Stimulated activated CD4-positive, alpha-beta T cell treated with anti-CD3 and anti-CD28 coated beads, Interleukin-4, amount 100 ng/mL, for 1 hour (primary cell): ENCODE results near the gene ARMCX4.
"Not testable (repeated sequence)": the region's sequence is repeated elsewhere in the genome, so short reads cannot be mapped to it uniquely, and the experiment has no call there.

Experiments
- DNase-seq: peaks from one replicate; pipeline ENCODE4 v3.0.0-alpha.2; 2020

ARMCX4 gene

GRCh38 chrX:101485212-101485949 is at the start of gene ARMCX4:
ARMCX4 (plus strand) TSS chrX:101485456; CDS start chrX:101488590, 3,134 bp downstream.
- peak; percentile 55 for DNase-seq

- DNase-seq: no peak
These were observed 43.2 kb upstream of the ARMCX4 start for GRCh38 chrX:101442085-101442484.

DNA sequence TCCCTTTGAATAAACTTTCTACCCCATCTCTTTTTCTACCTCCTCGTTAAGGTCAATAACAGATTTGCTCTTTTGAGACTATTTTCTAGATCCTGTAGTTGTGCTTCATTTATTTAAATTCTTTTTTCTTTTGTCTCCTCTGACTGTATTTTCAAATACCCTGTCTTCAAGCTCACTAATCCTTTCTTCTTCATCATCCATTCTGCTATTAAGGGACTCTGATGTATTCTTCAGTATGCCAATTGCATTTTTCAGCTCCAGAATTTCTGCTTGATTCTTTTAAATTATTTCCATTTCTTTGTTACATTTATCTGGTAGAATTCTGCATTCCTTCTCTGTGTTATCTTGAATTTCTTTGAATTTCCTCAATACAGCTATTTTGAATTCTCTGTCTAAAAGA is 36.0 kb upstream of the ARMCX4 start:
- no peak for DNase-seq

DNA sequence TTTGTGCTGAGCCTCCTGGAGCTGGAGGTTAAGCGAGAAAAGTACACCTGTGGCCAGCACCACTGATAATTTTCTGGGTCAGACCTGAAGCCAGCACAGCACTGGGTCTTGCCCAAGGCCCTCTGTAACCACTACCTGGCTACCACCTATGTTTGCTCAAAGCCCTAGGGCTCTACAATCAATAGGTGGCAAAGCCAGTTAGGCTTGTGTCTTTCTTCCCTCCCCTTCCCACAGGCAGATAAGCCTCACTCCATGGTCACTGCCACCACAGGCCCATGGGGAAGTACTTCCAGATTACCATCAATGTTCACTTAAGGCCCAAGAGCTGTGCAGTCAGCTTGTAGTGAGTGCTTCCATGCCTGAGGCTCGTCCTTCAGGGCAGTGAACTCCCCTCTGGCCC is 35.2 kb upstream of the ARMCX4 start:
- no peak for DNase-seq

DNA sequence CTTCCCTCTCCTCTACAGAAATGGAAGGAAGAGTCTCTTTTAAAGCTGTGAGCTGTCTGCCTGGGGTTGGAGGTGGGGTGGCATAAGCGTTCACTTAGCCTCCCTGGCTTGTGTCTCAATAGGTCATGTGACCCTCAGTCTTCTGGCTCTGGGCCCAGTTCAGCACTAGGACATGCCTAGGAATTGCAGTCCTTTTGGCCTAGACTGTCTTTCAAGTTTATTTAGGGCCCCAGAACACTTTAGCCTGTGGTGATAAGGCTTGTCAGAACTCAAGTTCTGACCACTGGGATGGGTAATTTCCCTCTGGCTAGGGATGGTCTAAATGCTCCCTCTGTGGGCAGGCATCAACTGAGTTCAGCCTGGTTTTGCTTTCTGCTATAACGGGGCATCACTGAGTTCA is 34.3 kb upstream of the ARMCX4 start:
- DNase-seq: no peak

DNA sequence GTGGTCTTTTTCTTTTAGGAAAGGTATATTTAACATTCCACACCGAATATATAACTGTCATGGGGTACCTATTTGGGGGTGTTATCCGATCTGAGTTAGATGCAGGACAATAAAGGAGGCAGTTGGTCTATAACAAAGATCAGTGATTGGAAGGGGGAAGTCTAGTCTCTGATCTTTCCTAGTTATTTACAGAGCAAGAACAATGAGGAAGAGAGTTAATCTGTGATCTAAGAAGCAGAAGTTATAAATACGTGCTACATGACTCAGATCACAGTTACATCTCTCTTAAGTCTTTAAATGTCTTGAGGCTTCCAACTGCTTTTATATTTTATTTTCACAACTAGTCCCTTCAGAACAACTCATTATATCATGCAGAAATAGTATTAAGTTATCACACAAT is 33.2 kb upstream of the ARMCX4 start:
- DNase-seq: no peak

- no peak for DNase-seq
These were observed 24.6 kb upstream of the ARMCX4 start for GRCh38 chrX:101460669-101461068.

DNA sequence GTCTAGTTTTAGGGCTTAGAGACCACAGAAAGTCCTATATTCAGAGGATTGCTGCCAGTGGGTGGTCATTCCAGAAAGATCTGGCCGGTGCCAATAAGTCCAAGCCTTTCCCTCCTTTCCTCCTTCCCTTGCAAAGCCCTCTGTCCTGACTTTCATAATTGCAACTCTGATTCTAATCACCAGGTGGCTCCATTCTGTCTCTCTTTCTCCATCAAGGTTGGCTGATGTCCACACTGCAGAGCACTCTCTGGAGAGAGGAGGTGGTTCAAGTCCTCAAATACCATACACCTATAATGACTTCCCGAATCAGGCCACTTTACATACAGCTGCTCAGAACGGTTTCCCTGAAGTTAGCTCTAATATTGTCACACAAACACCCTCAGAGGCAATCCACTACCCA is 22.4 kb upstream of the ARMCX4 start:
- no peak for DNase-seq

- no peak for DNase-seq
These were observed 6.9 kb upstream of the ARMCX4 start for GRCh38 chrX:101478366-101478765.

- no peak for DNase-seq
These were observed 3.0 kb upstream of the ARMCX4 start for GRCh38 chrX:101482296-101482695.

GRCh38 chrX:101483705-101484104 is 1.6 kb upstream of the ARMCX4 start:
- no peak for DNase-seq

- no peak for DNase-seq
These were observed 1.1 kb upstream of the ARMCX4 start for GRCh38 chrX:101484135-101484534.

DNA sequence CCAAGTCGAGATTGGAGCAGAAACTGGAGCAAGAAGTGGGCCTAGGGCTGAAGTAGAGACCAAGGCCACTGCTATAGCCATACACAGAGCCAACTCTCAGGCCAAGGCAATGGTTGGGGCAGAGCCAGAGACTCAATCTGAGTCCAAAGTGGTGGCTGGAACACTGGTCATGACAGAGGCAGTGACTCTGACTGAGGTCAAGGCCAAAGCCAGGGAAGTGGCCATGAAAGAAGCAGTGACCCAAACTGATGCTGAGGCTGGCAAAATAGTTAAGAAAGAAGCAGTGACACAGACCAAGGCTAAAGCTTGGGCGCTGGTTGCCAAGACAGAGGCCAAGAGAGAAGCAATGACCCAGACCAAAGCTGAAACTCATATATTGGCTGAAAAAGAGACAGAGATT is 3.5 kb downstream of the ARMCX4 start:
- DNase-seq: no peak

- no peak for DNase-seq
These were observed 6.7 kb downstream of the ARMCX4 start for GRCh38 chrX:101491943-101492342.

- DNase-seq: no peak
These were observed 8.0 kb downstream of the ARMCX4 start for GRCh38 chrX:101493225-101493624.

- DNase-seq: not testable (repeated sequence)
These were observed 17.7 kb downstream of the ARMCX4 start for GRCh38 chrX:101502929-101503328.

- no peak for DNase-seq
These were observed 22.1 kb downstream of the ARMCX4 start for GRCh38 chrX:101507372-101507771.

- no peak for DNase-seq
These were observed 22.7 kb downstream of the ARMCX4 start for GRCh38 chrX:101507986-101508385.

DNA sequence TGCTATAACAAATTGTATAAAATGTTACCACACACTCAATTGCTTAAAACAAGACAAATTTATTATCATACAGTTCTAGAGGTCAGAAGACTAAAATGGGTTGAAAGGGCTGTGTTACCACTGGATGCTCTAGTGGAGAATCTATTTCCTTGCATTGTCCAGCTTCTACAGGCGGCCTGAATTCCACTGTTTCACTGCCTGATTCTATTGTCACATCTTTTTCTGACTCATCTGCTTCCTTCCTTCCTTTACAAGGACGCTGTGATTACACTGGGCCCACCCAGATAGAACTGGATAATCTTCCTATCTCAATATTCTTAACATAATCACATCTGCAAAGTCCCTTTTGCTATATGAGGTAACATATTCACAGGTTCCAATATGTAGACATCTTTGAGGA is 45.7 kb downstream of the ARMCX4 start:
- no peak for DNase-seq
